ENCODE results near the gene NUP214.
"Not testable (repeated sequence)": the region's sequence is repeated elsewhere in the genome, so short reads cannot be mapped to it uniquely, and the experiment has no call there.

Gene NUP214

GRCh38 chr9:131236761-131237160 lies 111.4 kb downstream of the NUP214 start:
- DNase-seq = no peak

DNA sequence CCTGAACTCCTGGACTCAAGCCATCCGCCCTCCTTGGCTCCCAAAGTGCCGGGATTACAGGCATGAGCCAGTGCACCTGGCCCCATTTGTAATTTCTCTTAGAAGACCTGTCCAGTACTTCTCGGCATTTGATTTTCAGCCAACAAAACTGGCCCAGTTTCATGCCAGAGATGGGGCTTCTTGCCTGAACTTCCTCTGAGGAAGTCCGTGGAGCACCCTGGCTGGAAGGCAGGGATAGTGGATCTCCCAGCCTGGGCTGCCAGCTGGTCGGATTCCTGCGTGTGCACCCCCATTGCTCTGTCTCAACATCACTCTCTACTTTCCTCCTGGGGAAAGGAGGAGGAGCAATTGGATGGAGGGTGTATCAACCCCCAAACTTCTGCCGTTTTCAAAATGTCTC lies 111.9 kb downstream of the NUP214 start:
- no peak for DNase-seq

DNA sequence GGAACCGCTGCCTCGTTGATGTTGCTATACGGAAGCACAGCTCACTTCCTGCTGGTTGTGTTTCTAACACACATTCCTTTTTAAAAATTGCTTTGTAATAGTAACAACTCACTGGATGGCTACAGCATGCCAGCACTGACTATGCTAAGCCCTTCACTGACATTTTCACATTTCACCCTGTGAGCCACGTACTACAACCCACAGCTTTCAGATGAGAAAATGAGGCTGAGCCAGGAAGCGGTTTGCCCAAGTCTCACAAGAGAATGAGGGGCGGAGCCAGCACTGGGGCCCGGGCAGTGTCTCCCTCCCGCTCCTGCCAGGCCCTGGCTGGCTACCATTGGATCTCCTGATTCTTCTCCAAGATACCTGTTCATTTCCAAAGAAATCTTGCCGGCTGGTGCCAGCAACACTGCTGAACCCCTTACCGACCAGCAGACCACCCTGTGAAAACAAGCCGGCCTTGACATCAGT lies 112.6 kb downstream of the NUP214 start:
- DNase-seq = no peak

DNA sequence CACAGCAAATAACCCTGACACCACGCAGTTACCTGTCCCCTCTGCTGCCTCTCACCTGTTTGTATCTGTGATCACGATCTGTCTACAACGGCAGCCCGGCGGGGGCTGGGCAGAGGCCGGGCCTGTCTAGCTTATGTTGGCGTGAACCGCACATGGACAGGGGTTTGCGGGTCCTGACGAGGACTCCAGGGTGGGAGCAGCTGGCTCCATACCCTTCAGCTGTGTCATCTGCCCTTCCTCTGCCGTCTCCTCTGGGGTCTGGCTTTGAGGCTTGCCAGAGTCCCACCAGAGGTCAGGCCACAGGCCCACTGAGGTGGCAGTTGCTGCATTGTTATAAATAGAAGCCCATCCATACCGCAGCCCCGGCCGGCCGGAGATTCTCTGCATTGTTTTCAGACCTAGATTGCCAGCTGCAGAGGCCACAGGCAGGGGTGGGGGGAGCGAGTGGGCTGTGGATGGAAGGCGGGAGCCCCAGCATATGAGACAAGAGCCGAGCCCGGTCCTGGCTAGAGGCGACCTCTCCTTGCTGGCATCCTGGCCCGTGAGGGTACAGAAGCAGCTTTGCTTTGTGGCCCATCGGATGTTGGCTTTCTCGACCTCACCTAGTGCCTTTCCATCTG lies 113.1 kb downstream of the NUP214 start:
- no peak for DNase-seq

GRCh38 chr9:131239161-131239975 lies 114.0 kb downstream of the NUP214 start:
- no peak for DNase-seq

DNA sequence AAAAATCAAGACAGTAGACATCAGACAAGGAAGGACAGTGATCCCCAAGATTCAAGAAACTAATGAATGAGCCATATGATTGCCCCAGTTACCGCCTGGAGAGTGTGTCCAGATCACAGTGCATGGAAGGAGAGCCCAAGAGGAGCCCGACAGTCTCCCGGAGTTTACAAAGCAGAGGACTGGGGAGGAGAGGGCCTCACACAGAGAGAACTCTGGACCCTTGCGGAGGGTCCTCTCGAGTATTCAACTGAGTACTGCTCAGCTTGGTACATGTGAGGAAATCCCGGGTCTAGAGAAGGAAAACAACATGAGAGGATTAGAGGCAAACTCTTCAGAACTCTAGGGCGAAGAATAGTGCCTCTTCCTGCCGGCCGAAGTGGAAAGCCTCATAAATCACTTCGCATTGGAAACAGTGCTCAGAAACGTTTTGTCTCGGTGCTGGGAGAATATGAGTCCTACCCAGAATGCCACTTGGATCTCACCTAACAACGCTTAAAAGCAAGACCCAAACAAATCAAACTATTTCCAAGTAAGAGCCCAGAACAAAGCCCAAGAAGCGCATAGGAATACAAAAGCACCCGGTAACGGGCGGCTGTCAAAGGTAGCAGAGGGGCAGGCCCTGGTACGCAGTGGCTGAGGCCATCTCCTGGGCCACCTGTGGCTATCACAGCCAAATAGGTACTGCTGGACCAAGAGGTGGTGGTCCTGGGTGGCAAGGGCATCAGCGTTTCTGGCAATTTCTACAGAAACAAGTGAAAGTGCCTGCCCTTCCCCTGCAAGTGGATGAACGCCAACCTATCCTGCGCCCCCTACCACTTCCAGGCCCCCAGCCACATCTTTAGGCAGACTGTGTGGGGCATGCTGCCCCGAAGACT lies 114.9 kb downstream of the NUP214 start:
- no peak for DNase-seq

DNA sequence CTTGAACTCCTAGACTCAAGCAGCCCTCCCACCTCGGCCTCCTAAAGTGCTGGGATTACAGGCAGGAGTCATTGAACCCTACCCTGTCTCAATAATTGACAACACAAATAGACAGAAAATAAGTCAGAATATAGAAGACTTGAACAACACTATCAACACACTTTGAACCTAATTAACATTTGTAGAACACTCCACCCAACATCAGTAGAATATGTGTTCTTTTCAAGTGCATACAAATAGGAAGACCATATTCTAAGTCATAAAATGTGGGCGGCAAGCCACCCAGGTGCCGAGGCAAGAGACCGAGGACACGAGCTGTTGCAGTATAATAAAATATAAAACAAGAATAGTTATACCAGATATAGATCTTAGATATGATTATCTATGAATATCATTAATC lies 118.9 kb downstream of the NUP214 start:
- not testable (repeated sequence) for DNase-seq

GRCh38 chr9:131246618-131247017 lies 121.2 kb downstream of the NUP214 start:
- DNase-seq = no peak

DNA sequence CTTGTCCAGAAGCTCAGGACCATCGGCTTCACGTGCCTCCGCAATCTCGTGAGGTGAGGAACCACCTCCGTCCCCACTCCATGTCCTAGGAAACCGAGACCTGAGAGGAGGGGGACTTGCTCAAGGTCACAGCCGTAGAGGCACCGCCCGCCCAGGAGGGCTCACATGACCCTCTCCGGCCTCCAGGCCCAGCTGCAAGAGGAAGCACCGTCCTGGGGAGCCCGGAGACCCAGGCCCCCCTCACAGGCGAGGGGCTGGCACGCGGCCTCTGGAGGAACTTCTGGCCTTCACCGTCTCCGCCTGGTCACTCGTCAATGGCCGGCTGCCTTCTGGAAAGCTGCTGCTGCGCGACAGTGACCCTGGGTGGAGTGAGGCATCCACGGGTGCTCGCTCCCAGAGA lies 126.7 kb downstream of the NUP214 start:
- DNase-seq = no peak

DNA sequence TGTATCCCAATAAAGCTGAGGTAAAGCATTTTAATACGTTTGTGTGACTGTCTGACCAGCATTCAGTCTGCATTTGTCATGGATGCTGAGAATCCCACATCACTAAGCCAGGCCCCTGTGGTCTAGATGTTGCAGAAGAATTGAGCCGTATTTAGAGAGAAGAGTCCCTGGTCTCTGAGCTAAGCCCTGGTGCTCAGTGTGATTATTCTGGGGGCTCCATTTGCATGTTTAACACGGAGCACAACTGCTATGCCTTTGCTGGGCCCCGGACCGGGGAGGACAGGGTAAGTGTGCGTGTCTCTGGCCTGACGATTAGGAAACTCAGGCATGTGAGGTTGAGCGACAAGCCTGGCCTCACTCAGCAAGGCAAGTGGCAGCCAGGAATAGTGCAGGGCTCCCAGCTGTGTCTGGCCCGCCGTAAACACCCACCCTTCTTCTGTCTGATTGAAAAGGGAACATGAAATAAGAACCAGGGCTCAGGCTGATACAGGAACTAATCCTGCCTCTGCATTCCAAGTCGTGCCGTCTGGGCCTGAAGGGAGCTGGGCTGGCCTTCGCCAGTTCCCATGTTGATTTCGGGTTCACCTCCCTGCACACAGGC lies 128.6 kb downstream of the NUP214 start:
- DNase-seq = no peak

DNA sequence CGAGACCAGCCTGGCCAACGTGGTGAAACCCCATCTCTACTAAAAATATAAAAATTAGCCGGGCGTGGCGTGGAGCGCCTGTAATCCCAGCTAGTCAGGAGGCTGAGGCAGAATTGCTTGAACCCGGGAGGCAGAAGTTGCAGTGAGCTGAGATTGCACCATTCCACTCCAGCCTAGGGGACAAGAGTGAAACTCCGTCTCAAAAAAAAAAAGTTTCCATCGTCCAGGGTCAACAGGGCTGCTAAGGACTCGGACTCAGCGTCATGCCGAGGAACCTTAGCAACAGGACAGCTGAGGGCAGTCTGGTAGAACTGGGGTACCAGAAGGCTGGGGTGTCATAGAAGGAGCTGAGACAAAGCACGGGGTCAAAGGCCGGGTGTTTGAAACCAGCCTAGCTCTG lies 129.2 kb downstream of the NUP214 start:
- no peak for DNase-seq

DNA sequence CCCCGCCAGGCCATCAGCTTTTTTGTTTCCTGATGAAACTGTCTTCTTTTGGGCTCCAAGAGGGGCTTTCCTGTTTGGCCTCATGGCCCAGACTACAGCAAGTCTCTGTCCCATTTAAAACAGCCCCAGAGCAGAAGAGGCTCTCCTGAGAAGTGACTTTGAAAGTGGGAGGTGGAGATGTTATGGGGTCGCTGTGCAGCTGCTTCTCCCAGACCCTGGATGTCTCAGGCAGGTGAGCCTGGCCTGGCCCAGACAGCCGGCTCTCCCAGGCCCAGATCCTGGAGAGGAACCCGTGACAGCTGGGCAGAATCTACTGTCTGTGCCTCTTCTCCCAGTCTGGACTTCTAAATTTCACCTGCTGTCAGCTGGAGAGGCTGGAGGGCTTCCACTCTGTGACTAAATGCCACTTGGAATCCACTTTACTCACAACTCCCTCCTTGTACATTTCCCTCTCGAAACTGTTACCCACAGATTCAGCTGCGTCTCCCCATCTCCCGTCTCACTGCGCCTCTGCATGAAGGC lies 130.4 kb downstream of the NUP214 start:
- DNase-seq = no peak

- DNase-seq = no peak
Observed at GRCh38 chr9:131257266-131258025, 132.1 kb downstream of the NUP214 start.

DNA sequence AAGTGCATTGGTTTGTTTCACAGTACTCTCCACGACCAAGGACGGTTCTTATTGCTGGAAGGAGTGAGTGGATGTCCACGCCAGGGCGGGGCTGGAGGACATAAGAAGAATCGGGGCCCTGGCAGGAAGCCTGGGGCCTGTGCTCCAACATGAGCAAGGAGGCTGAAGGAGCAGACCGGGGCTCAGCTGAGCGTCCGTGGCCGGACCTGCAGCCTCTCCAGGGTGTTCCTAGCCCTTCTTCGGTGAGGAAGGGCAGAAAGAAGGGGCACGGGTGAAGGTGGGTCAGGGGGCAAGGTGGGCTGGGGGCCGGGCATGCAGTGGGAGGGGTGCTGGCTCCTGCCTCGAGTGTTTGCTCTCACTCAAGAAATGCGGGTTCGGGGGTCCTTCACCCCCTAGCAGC lies 132.8 kb downstream of the NUP214 start:
- DNase-seq = no peak

DNA sequence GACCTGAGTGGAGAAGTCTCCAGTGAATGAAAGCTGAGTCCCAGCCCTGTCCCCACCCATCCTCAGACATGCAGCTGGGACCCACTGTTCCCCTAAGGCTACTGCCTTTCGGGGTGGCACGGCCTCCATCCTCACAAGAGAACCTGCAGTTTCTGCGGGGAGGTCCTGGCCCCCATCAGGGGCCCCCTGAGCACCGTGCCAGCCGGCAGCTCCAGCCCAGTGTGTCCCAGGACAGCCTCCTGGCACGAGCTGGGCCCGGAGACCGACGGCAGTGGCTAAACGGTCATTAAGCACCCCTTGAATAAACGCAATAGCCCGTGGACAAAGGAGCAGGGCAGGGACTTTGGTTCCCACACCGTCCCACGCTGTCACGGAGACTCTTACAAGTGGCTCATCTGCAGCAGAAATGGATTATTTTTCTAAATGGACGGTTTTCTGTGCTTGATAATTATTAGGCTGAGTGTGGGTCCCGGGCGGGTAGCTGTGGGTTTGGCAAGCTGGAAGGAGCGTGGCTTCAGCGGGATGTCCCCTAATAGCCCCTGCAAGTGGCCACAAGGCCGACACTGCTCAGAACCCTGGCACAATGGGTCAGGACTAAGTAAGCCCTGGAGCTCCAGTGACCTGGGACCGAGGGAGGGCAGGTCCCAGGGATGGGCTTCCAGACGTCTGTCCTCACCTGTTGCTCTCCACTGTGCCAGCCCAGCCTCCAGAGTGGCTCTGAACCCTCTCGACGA lies 133.5 kb downstream of the NUP214 start:
- DNase-seq = no peak

DNA sequence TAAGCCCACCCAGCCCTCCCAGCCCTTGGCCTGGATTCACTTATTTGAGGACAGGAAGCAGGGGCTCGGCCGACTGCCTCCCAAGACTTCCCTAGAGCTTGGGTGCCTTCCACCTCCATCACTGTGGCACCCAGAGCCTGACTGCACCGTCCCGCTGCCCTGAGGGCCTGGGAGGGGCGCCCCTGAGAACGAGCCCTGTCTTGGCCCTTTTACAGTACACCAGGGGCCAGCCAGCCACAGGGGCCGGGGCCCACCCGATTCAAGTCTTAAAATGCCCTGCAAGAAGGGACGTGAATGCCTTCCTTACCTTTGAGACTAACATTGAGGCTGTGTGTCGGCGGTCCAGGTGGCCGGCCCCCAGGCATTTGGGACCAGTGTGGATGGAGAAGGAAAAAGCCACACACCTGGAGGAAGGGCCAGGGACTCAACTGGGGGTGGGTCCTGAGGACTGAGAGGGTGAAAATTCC lies 134.1 kb downstream of the NUP214 start:
- DNase-seq = no peak

DNA sequence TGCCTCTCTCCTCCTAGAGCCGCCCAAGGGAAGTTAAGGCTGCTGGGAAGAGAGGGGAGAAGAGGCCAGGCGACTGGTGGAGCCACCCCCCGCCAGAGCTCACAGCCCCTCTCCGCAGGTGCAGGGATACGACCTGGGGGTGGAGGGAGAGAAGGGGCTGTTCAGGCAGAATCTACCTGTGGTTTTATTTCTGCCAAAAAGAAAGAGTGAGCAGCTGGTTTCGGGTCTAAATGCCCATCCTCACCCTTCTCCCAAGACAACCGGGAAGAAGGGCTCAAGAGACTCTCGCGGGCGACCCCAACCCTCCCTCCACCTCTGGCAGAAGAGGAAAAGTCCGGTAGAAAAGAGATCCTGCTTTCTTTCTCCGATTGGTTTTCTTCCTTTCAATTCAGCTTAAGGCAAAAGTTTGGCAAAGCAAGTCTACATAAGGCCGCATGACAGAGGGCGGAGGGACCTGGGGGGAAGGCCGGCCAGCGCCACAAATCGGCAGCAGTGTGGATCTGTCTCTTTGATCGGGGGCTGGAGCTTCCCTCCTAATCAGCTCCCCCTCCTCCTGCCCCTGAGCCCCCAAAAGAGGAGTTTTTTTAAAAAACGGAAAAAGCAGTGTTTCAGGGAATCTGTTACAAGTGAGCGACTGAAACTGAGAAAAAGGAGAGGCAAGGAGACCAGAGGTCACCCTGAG lies 134.7 kb downstream of the NUP214 start:
- DNase-seq = no peak

- no peak for DNase-seq
Observed at GRCh38 chr9:131260751-131261452, 135.5 kb downstream of the NUP214 start.

- DNase-seq = no peak
Observed at GRCh38 chr9:131262327-131263032, 137.1 kb downstream of the NUP214 start.

All from NCI-H345 (cell line).